Measurements from ENCODE around the gene DNAH6.

The DNAH6 gene

DNA sequence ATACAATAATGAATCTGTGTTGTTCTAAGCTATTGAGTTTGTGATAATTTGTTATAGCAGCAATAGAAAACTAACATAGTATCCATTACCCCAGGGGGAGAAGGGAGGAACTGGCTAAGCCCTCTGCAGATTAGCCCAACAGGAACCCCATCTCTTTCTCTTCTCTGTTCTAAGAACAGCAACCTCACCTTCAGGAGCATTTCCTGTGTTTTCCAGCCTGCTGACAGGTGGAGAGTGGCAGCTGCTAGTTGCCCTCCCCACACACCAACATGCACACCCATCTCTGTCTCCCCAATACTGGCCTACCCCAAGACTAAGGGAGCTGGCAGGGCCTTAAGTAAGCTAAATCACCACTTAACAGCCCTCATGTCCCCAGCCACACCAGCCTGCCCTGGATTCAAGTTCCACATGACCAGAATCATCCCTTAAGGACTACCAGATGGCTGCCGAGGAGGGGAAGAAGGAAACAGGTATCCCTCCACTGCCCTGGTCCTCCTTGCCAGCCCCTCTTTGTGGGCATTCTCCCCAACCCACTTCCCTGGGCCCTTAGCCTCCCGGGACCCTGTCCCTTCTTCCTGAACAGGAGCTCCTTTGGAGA, 311.8 kb downstream of the DNAH6 start:
- TF ChIP-seq, protein P1, sequence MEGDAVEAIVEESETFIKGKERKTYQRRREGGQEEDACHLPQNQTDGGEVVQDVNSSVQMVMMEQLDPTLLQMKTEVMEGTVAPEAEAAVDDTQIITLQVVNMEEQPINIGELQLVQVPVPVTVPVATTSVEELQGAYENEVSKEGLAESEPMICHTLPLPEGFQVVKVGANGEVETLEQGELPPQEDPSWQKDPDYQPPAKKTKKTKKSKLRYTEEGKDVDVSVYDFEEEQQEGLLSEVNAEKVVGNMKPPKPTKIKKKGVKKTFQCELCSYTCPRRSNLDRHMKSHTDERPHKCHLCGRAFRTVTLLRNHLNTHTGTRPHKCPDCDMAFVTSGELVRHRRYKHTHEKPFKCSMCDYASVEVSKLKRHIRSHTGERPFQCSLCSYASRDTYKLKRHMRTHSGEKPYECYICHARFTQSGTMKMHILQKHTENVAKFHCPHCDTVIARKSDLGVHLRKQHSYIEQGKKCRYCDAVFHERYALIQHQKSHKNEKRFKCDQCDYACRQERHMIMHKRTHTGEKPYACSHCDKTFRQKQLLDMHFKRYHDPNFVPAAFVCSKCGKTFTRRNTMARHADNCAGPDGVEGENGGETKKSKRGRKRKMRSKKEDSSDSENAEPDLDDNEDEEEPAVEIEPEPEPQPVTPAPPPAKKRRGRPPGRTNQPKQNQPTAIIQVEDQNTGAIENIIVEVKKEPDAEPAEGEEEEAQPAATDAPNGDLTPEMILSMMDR (IDR thresholded peaks at IDR 0.05; ENCODE audit: poor library complexity, severe bottlenecking) = no peak
- ATAC-seq (ENCODE audit: low read depth) (no peak), DNase-seq (ENCODE audit: low spot score) (no peak)
- H3K36me3 ChIP-seq (ENCODE audit: low read depth) = no peaks in the 10 kb centered on the region
- H3K27ac ChIP-seq (ENCODE audit: poor library complexity, severe bottlenecking) = no peak overlapping the region
- H3K4me3 ChIP-seq (ENCODE audit: severe bottlenecking) = no peak overlapping the region
- no peaks in the 10 kb centered on the region for H3K9me3 ChIP-seq (ENCODE audit: severe bottlenecking)
- H3K4me1 ChIP-seq (ENCODE audit: insufficient read depth, poor library complexity, severe bottlenecking) = no peaks in the 10 kb centered on the region
- no peaks in the 10 kb centered on the region for H3K27me3 ChIP-seq (ENCODE audit: insufficient read depth, poor library complexity, severe bottlenecking)

DNA sequence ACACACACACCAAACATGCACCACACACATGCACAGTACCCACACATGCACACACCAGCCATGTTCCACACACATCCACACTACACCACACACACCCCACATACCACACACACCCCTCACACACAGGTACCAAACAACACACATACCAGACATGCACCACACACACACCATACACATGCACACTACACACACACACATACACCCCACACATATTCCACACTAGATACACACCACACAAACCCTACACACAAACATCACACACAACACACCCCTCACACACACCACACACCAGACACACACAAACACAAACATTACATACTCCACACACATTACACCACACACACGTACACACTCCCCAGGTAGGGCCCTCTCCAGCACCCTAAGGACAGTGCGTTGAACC, 313.4 kb downstream of the DNAH6 start:
- ATAC-seq (ENCODE audit: low read depth) (no peak), DNase-seq (ENCODE audit: low spot score) (no peak)
- Histone ChIP-seq H3K9me3 (ENCODE audit: severe bottlenecking) (no peaks in the 10 kb centered on the region), H3K27ac (ENCODE audit: poor library complexity, severe bottlenecking) (no peak overlapping the region), H3K36me3 (ENCODE audit: low read depth) (no peaks in the 10 kb centered on the region), H3K4me3 (ENCODE audit: severe bottlenecking) (no peak overlapping the region), H3K27me3 (ENCODE audit: insufficient read depth, poor library complexity, severe bottlenecking) (no peaks in the 10 kb centered on the region), H3K4me1 (ENCODE audit: insufficient read depth, poor library complexity, severe bottlenecking) (no peaks in the 10 kb centered on the region)
- TF ChIP-seq, protein P1 (IDR thresholded peaks at IDR 0.05; ENCODE audit: poor library complexity, severe bottlenecking) = no peak

DNA sequence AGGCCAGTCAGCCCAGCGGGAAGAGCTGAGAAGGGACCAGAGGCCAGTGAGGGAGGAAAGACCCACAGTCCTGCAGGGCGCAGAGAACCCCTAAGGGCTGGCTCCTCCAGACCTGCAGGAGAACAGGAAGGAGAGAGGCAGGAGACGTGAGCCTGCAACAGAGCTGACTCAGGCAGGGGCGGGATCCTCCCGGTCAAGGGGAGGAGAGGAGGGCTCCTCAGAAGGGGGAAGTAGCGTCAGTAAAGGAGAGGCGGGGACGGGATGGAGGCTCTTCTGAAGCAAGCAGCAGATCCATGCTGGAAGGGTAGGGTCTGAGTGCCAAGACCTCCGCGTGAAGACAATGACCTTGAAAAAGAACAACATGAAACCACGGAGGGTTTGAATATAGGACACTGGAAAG, 313.8 kb downstream of the DNAH6 start:
- Histone ChIP-seq H3K4me1 (ENCODE audit: insufficient read depth, poor library complexity, severe bottlenecking) (no peaks in the 10 kb centered on the region), H3K27ac (ENCODE audit: poor library complexity, severe bottlenecking) (no peak overlapping the region), H3K4me3 (ENCODE audit: severe bottlenecking) (no peak overlapping the region), H3K36me3 (ENCODE audit: low read depth) (no peaks in the 10 kb centered on the region), H3K9me3 (ENCODE audit: severe bottlenecking) (no peaks in the 10 kb centered on the region), H3K27me3 (ENCODE audit: insufficient read depth, poor library complexity, severe bottlenecking) (no peaks in the 10 kb centered on the region)
- DNase-seq (ENCODE audit: low spot score) (no peak), ATAC-seq (ENCODE audit: low read depth) (peak; percentile 71)
- TF ChIP-seq, protein P1 (IDR thresholded peaks at IDR 0.05; ENCODE audit: poor library complexity, severe bottlenecking) = no peak

DNA sequence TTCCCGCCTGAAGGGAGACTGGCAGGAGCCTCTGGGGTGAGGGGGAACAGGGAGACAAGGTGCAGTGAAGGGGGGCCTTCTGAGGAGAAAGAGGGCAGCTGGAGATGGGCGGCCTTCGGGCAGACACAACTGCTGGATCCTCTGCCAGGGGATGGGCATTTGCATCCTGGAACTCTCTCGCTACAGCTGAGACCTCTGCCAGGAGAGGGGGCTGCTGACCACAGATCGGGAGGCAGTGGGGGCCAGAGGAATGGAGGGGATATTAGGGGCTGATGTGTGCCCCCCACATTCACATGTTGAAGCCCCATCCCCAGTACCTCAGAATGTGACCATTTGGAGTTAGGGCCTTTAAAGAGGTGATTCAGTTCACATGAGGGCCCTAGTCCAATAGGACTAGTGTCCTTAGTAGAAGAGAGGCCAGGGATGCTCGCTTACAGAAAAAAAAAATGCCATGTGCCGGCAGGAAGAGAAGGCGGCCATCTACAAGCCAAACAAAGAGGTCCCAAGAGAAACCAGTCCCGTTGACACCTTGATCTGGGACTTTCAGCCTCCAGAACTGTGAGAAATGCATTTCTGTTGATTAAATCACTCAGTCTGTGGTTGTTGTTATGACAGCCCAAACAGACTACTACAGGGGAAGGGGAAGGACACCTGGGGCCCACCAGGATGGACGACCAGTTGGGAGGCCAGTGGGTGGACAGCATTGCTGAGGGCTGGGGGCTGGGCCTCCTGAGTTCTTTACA, 314.6 kb downstream of the DNAH6 start:
- no peak overlapping the region for H3K4me3 ChIP-seq (ENCODE audit: severe bottlenecking)
- no peaks in the 10 kb centered on the region for H3K36me3 ChIP-seq (ENCODE audit: low read depth)
- ATAC-seq (ENCODE audit: low read depth) = no peak
- DNase-seq (ENCODE audit: low spot score) = no peak
- H3K9me3 ChIP-seq (ENCODE audit: severe bottlenecking) = no peaks in the 10 kb centered on the region
- H3K27ac ChIP-seq (ENCODE audit: poor library complexity, severe bottlenecking) = no peak overlapping the region
- TF ChIP-seq, protein P1 (IDR thresholded peaks at IDR 0.05; ENCODE audit: poor library complexity, severe bottlenecking) = no peak
- no peaks in the 10 kb centered on the region for H3K4me1 ChIP-seq (ENCODE audit: insufficient read depth, poor library complexity, severe bottlenecking)
- H3K27me3 ChIP-seq (ENCODE audit: insufficient read depth, poor library complexity, severe bottlenecking) = no peaks in the 10 kb centered on the region
